Activated CD4-positive, alpha-beta memory T cell treated with anti-CD3 and anti-CD28 coated beads for 36 hours (primary cell): ENCODE measurements around the gene MYH7. TPM values are rescaled to one million over a fixed set of nuclear protein-coding genes. Genes with fewer than 3 reads are reported as not detected.
"Not testable (repeated sequence)": the region's sequence is repeated elsewhere in the genome, so short reads cannot be mapped to it uniquely, and the experiment has no call there.

Source experiments
- CTCF ChIA-PET: fragments of 350-600 bp; sonication (Branson Sonifier 250); formaldehyde crosslinking; loops from one replicate; lab custom pipeline; 2021; ENCODE audit warnings: antibody characterized with exemption, inconsistent platforms; lab: Charles Lee
- POLR2A ChIA-PET: fragments of 350-600 bp; sonication (Branson Sonifier 250); formaldehyde crosslinking; loops from one replicate; lab custom pipeline; 2021; ENCODE audit warnings: antibody characterized with exemption; lab: Charles Lee
- DNase-seq: peaks from one replicate; pipeline ENCODE4 v3.0.0-alpha.2; 2020
- H3K27ac Mint-ChIP-seq: one replicate; pipeline ENCODE4 v1.8.0; 2021; ENCODE audit warnings: mixed read lengths
- H3K27me3 Mint-ChIP-seq: one replicate; pipeline ENCODE4 v1.8.0; 2021; ENCODE audit warnings: mixed read lengths
- H3K36me3 Mint-ChIP-seq: one replicate; pipeline ENCODE4 v1.8.0; 2021; ENCODE audit warnings: mixed read lengths
- H3K4me1 Mint-ChIP-seq: one replicate; pipeline ENCODE4 v1.8.0; 2021; ENCODE audit warnings: low read depth, mixed read lengths
- H3K4me3 Mint-ChIP-seq: one replicate; pipeline ENCODE4 v1.8.0; 2021; ENCODE audit warnings: mild to moderate bottlenecking, mixed read lengths
- H3K9me3 Mint-ChIP-seq: one replicate; pipeline ENCODE4 v1.8.0; 2021; ENCODE audit warnings: mixed read lengths
- intact Hi-C: fragments of 100-400 bp; cut with micrococcal nuclease; formaldehyde crosslinking; loops from one replicate; pipeline ENCODE4 v1.15.1; 2023
- total RNA-seq, 2 experiments: library from RNA; stranded (reverse); gene quantifications; one replicate each; pipeline ENCODE4 v1.2.3, GENCODE V29; 2021

MYH7 gene
- total RNA-seq, 2 experiments from 2014 or later, result 0.02 TPM; not detected in 1

- ChIA-PET POLR2A (no interaction called here), CTCF (interaction anchor here (1.2 to 1.6 kb wide), 2 partner anchors 9 to 43 kb away, joined by 3 to 4 read pairs; no protein-coding TSS in a partner anchor)
- Mint-ChIP-seq H3K4me3 (no peak overlapping the region), H3K27me3 (no peaks in the 10 kb centered on the region), H3K36me3 (no peaks in the 10 kb centered on the region), H3K9me3 (no peaks in the 10 kb centered on the region), H3K27ac (no peak overlapping the region), H3K4me1 (peaks cover 10% of the 10 kb centered on the region)
- DNase-seq, result no peak
- intact Hi-C loops, result no loop called here
These were observed 11.8 kb downstream of the MYH7 start for GRCh38 chr14:23423657-23424056.

- H3K36me3 Mint-ChIP-seq, result no peaks in the 10 kb centered on the region
- peaks cover 3% of the 10 kb centered on the region for H3K27me3 Mint-ChIP-seq
- DNase-seq, result peak; percentile 40
- ChIA-PET CTCF (interaction anchor here (0.6 kb wide), 1 partner anchor 270 kb away, joined by 3 read pairs; no protein-coding TSS in a partner anchor), POLR2A (no interaction called here)
- H3K27ac Mint-ChIP-seq, result no peak overlapping the region
- H3K4me1 Mint-ChIP-seq, result peaks cover 10% of the 10 kb centered on the region
- intact Hi-C loops, result no loop called here
- H3K4me3 Mint-ChIP-seq, result no peak overlapping the region
- no peaks in the 10 kb centered on the region for H3K9me3 Mint-ChIP-seq
These were observed 13.9 kb downstream of the MYH7 start for GRCh38 chr14:23421594-23421993.

DNA sequence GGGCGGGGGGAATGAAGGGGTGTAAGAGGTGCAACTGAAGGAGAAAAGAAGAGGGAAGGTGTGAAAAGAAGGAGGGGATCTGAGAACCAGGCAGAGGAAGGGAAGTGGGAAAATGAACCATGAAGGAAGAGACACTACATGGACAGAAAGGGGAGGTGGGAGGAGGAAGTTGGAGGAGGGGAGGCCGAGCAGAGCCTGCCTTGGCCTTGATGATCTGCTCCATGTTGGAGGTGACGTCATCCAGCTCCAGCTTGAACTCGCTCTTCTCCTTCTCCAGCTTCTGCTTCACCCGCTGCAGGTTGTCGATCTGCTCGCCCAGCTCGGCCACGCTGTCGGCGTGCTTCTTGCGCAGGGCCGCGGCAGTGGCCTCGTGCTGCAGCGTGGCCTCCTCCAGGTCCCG is 15.8 kb downstream of the MYH7 start:
- H3K36me3 Mint-ChIP-seq, intact Hi-C loops, H3K27me3 Mint-ChIP-seq, POLR2A ChIA-PET, H3K4me3 Mint-ChIP-seq, H3K27ac Mint-ChIP-seq, H3K9me3 Mint-ChIP-seq, DNase-seq, CTCF ChIA-PET: not testable (repeated sequence)
- peaks cover 10% of the 10 kb centered on the region for H3K4me1 Mint-ChIP-seq

GRCh38 chr14:23418021-23418420 is 17.4 kb downstream of the MYH7 start:
- POLR2A ChIA-PET, result no interaction called here
- no peak for DNase-seq
- intact Hi-C loops, result no loop called here
- H3K27me3 Mint-ChIP-seq, result peaks cover 3% of the 10 kb centered on the region
- H3K27ac Mint-ChIP-seq, result no peak overlapping the region
- no peaks in the 10 kb centered on the region for H3K36me3 Mint-ChIP-seq
- peaks cover 10% of the 10 kb centered on the region for H3K4me1 Mint-ChIP-seq
- CTCF ChIA-PET, result no interaction called here
- H3K4me3 Mint-ChIP-seq, result no peak overlapping the region
- no peaks in the 10 kb centered on the region for H3K9me3 Mint-ChIP-seq

DNA sequence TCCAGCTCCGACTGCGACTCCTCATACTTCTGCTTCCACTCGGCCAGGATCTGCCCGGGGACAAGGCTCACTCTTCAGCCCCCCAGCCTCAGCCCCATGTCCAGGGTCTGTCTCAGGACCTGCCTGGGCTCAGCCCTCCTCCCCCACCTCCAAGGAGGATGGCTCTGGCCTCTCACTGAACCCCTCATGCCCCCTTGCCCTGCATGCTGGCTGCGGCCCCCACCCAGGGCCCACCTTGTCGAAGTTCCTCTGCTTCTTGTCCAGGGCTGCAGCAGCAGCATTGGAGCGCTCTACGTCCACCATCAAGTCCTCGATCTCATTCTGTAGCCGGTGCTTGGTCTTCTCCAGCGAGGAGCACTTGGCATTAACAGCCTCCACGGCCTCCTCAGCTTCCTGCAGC is 18.2 kb downstream of the MYH7 start:
- POLR2A ChIA-PET, intact Hi-C loops, H3K27ac Mint-ChIP-seq, H3K4me3 Mint-ChIP-seq, DNase-seq, H3K9me3 Mint-ChIP-seq, H3K27me3 Mint-ChIP-seq, H3K36me3 Mint-ChIP-seq: not testable (repeated sequence)
- H3K4me1 Mint-ChIP-seq, result peaks cover 10% of the 10 kb centered on the region
- CTCF ChIA-PET, result interaction anchor here (1.6 kb wide), 1 partner anchor 38 kb away, joined by 4 read pairs; no protein-coding TSS in a partner anchor

DNA sequence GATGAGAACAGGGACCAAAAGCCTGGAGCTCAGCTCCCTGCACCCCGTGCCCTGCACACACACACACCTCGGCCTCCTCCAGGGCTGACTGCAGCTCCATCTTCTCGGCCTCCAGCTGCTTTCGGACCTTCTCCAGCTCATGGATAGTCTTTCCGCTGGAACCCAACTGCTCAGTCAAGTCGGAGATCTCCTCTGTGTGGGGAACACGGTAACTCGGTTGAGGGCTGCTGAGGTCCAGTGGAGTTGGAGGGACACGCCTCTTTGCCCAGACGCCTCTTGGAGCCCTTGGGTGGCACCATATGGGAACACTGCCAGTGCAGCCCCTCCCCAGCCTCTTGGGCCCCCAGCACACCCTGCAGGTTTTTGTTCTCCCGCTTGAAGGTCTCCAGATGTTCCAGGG is 18.7 kb downstream of the MYH7 start:
- peaks cover 8% of the 10 kb centered on the region for H3K4me1 Mint-ChIP-seq
- H3K4me3 Mint-ChIP-seq, result no peak overlapping the region
- ChIA-PET POLR2A (no interaction called here), CTCF (interaction anchor here (1.6 kb wide), 1 partner anchor 37 kb away, joined by 4 read pairs; no protein-coding TSS in a partner anchor)
- H3K27me3 Mint-ChIP-seq, result peaks cover 3% of the 10 kb centered on the region
- H3K36me3 Mint-ChIP-seq, result no peaks in the 10 kb centered on the region
- DNase-seq, result no peak
- H3K27ac Mint-ChIP-seq, result no peak overlapping the region
- H3K9me3 Mint-ChIP-seq, result no peaks in the 10 kb centered on the region
- intact Hi-C loops, result no loop called here

DNA sequence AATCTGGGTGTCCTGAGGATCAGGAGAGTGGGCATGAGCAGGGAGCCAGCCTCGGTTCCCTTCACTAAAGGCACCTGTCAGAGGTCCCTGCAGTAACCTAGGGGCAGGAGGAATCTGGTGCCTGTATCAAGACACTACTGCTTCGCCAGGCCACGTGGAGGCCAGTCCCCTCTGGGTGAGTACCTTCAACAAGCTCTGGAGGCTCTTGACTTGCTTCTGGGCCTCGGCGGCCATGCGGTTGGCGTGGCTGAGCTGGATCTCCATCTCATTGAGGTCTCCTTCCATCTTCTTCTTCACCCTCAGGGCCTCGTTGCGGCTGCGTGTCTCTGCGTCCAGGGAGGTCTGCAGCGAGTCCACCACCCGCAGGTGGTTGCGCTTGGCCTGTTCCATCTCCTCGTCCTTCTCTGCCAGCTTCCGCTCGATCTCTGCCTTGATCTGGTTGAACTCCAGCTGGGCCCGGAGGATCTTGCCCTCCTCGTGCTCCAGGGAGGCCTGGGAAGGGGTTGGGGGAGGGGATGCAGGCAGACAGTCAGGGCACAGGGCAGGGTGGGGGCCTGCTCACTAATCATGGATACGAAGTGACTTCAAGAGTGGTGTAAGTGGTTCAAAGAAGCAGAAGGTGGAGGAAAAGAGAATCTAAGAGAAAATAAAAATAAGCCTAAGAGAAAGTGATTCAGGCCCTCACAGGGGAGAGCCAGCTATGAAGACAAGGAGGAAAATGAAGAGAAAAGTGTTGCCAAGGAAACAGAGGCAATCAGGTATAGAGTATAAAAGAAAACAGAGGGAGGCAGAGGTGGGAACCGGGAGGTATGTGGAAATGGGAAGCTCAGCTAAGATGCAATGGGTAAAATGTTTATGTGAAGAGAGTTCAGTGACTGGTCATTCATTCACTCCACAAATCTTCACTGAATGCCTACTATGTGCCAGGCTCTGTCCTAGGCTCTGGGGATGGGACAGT is 19.4 kb downstream of the MYH7 start:
- no peaks in the 10 kb centered on the region for H3K36me3 Mint-ChIP-seq
- no peak for DNase-seq
- no peak overlapping the region for H3K4me3 Mint-ChIP-seq
- H3K9me3 Mint-ChIP-seq, result no peaks in the 10 kb centered on the region
- ChIA-PET CTCF (interaction anchor here (1.6 kb wide), 1 partner anchor 36 kb away, joined by 4 read pairs; no protein-coding TSS in a partner anchor), POLR2A (no interaction called here)
- peaks cover 3% of the 10 kb centered on the region for H3K27me3 Mint-ChIP-seq
- no peak overlapping the region for H3K27ac Mint-ChIP-seq
- intact Hi-C loops, result no loop called here
- H3K4me1 Mint-ChIP-seq, result peaks cover 3% of the 10 kb centered on the region

- ChIA-PET POLR2A (no interaction called here), CTCF (interaction anchor here (0.9 to 2.5 kb wide), 2 partner anchors 9 to 35 kb away, joined by 3 to 9 read pairs; no protein-coding TSS in a partner anchor)
- no peaks in the 10 kb centered on the region for H3K4me1 Mint-ChIP-seq
- H3K27me3 Mint-ChIP-seq, result peaks cover 3% of the 10 kb centered on the region
- H3K9me3 Mint-ChIP-seq, result no peaks in the 10 kb centered on the region
- H3K27ac Mint-ChIP-seq, result no peak overlapping the region
- no peak for DNase-seq
- intact Hi-C loops, result no loop called here
- H3K4me3 Mint-ChIP-seq, result no peak overlapping the region
- no peaks in the 10 kb centered on the region for H3K36me3 Mint-ChIP-seq
These were observed 20.3 kb downstream of the MYH7 start for GRCh38 chr14:23414906-23415820.

- ChIA-PET CTCF (interaction anchor here (0.9 to 2.5 kb wide), 2 partner anchors 10 to 34 kb away, joined by 3 to 9 read pairs; no protein-coding TSS in a partner anchor), POLR2A (no interaction called here)
- Mint-ChIP-seq H3K4me3 (no peak overlapping the region), H3K9me3 (no peaks in the 10 kb centered on the region), H3K27me3 (peaks cover 3% of the 10 kb centered on the region), H3K4me1 (no peaks in the 10 kb centered on the region), H3K36me3 (no peaks in the 10 kb centered on the region), H3K27ac (no peak overlapping the region)
- intact Hi-C loops, result no loop called here
- DNase-seq, result no peak
These were observed 21.2 kb downstream of the MYH7 start for GRCh38 chr14:23414254-23414653.

DNA sequence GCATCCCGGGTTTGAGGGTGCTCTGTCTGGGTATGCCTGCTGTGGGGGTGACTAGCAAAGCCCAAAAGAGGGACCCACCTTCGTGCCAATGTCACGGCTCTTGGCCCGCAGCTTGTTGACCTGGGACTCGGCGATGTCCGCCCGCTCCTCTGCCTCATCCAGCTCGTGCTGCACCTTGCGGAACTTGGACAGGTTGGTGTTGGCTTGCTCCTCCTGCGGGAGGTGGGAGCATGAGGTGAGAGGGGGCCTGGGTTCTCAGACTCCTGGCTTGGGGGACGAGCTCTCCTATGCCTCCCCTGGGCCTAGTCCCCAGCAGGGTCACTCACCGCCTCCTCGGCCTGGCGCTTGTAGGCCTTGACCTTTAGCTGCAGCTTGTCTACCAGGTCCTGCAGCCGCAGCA is 21.8 kb downstream of the MYH7 start:
- intact Hi-C loops, result no loop called here

DNA sequence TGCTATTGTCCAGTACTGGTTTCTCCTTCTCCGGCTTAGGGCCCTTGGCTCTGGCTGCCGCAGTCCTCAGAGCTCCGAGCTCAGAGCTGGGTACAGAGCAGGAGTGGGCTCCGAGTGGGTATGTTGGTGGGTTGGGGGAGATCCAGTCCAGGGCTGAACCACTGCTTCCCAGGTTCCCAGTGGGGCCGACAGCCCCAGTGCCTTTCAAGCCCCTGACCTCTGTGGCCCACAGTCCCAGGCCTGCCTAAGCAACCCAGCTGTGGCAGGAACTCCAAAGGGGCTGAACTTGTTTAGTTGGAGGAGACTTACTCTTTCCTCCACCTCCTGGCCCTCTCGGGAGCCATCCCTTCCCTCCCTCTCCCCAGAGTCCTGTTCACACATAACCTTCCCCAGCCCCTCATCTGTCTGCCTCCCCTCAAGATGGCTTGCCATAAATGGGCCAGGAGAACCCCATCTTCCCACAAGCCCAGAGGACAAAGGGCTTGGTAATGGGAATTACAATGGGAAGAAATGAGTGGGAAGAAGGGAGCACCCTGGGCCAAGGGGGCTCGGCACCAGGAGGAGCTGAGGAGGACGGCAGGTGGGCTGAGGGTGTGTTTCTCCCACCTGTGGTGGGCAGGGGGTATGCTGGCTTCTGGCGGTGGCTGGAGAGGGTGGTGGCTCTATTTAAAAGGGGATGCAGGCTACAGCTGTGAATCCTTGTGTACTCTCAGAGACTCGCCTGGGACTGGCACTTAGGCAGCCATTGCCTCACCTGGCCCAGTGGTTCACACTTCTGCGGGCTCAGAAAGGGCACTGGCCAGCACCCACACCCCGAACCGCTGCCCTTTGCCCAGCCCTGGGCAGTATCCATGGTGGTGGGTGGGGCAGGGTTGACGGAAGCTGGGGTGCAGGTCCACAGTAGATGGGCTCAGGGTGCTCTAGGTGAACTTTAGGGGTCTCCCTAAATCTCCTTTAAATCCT is 23.6 kb downstream of the MYH7 start:
- H3K4me1 Mint-ChIP-seq, result no peaks in the 10 kb centered on the region
- CTCF ChIA-PET, result no interaction called here
- H3K9me3 Mint-ChIP-seq, result no peaks in the 10 kb centered on the region
- H3K27me3 Mint-ChIP-seq, result no peaks in the 10 kb centered on the region
- POLR2A ChIA-PET, result no interaction called here
- H3K27ac Mint-ChIP-seq, result no peak overlapping the region
- no peak for DNase-seq
- no peaks in the 10 kb centered on the region for H3K36me3 Mint-ChIP-seq
- H3K4me3 Mint-ChIP-seq, result no peak overlapping the region
- intact Hi-C loops, result no loop called here

More for the DNA sequence above, 21.8 kb downstream of the MYH7 start:
- Mint-ChIP-seq H3K36me3 (no peaks in the 10 kb centered on the region), H3K9me3 (no peaks in the 10 kb centered on the region), H3K4me3 (no peak overlapping the region), H3K4me1 (no peaks in the 10 kb centered on the region), H3K27me3 (peaks cover 3% of the 10 kb centered on the region), H3K27ac (no peak overlapping the region)
- no peak for DNase-seq
- POLR2A ChIA-PET, result no interaction called here
- CTCF ChIA-PET, result interaction anchor here (2.5 kb wide), 1 partner anchor 34 kb away, joined by 9 read pairs; no protein-coding TSS in a partner anchor
